Skeletal muscle satellite cell (primary cell): ENCODE results near the gene ANO3.
"Not testable (repeated sequence)": the region's sequence is repeated elsewhere in the genome, so short reads cannot be mapped to it uniquely, and the experiment has no call there.

Source experiments
- H3K27me3 ChIP-seq: 2 replicates; pipeline ENCODE4 v1.7.0; 2013; ENCODE audit warnings: low read length; ENCODE audit not compliant: control insufficient read depth, insufficient read depth
- H3K36me3 ChIP-seq: 2 replicates; pipeline ENCODE4 v1.7.0; 2013; ENCODE audit warnings: mild to moderate bottlenecking, control low read depth, low read length; ENCODE audit not compliant: insufficient read depth
- H3K4me1 ChIP-seq: 2 replicates; pipeline ENCODE4 v1.7.0; 2013; ENCODE audit warnings: low read length; ENCODE audit not compliant: control insufficient read depth, insufficient read depth
- H3K4me2 ChIP-seq: 2 replicates; pipeline ENCODE4 v1.7.0; 2013; ENCODE audit warnings: mild to moderate bottlenecking, low read length
- H3K4me3 ChIP-seq: 2 replicates; pipeline ENCODE4 v1.7.0; 2013; ENCODE audit warnings: low read length
- H3K9ac ChIP-seq: 2 replicates; pipeline ENCODE4 v1.7.0; 2013; ENCODE audit warnings: mild to moderate bottlenecking, low read depth, low read length, moderate library complexity
- H3K9me3 ChIP-seq: replicated peaks from 2 replicates; pipeline ENCODE4 v1.7.0; 2013; ENCODE audit warnings: mild to moderate bottlenecking, control low read depth, low read length

ANO3 gene

GRCh38 chr11:26579683-26580082, 247.8 kb downstream of the ANO3 start:
- Histone ChIP-seq H3K4me2 (peak overlapping the region; percentile 46), H3K4me3 (no peak overlapping the region), H3K9ac (peak overlapping the region; percentile 37)

GRCh38 chr11:26580929-26581328, 249.0 kb downstream of the ANO3 start:
- Histone ChIP-seq H3K9me3 (no peaks in the 10 kb centered on the region), H3K4me2 (peak overlapping the region; percentile 4), H3K9ac (no peak overlapping the region), H3K4me1 (peaks cover 29% of the 10 kb centered on the region), H3K27me3 (no peaks in the 10 kb centered on the region), H3K36me3 (no peaks in the 10 kb centered on the region), H3K4me3 (no peak overlapping the region)

More at GRCh38 chr11:26579683-26580082, 247.8 kb downstream of the ANO3 start:
- H3K9me3 ChIP-seq: no peaks in the 10 kb centered on the region
- H3K27me3 ChIP-seq: no peaks in the 10 kb centered on the region
- H3K4me1 ChIP-seq: peaks cover 29% of the 10 kb centered on the region
- H3K36me3 ChIP-seq: no peaks in the 10 kb centered on the region

GRCh38 chr11:26583550-26583949, 251.6 kb downstream of the ANO3 start:
- Histone ChIP-seq H3K9me3 (no peaks in the 10 kb centered on the region), H3K4me1 (peaks cover 27% of the 10 kb centered on the region), H3K27me3 (no peaks in the 10 kb centered on the region), H3K9ac (no peak overlapping the region), H3K4me3 (no peak overlapping the region), H3K36me3 (no peaks in the 10 kb centered on the region), H3K4me2 (no peak overlapping the region)

- Histone ChIP-seq H3K4me3 (no peak overlapping the region), H3K4me1 (peaks cover 15% of the 10 kb centered on the region), H3K27me3 (no peaks in the 10 kb centered on the region), H3K36me3 (no peaks in the 10 kb centered on the region), H3K4me2 (no peak overlapping the region), H3K9me3 (no peaks in the 10 kb centered on the region), H3K9ac (no peak overlapping the region)
Observed at GRCh38 chr11:26584818-26585217, 252.9 kb downstream of the ANO3 start.

GRCh38 chr11:26587073-26587472, 255.1 kb downstream of the ANO3 start:
- Histone ChIP-seq H3K4me3 (no peak overlapping the region), H3K27me3 (no peaks in the 10 kb centered on the region), H3K9ac (no peak overlapping the region), H3K36me3 (no peaks in the 10 kb centered on the region), H3K4me1 (no peaks in the 10 kb centered on the region), H3K4me2 (no peak overlapping the region), H3K9me3 (no peaks in the 10 kb centered on the region)

- Histone ChIP-seq H3K9me3 (no peaks in the 10 kb centered on the region), H3K4me2 (no peak overlapping the region), H3K36me3 (no peaks in the 10 kb centered on the region), H3K9ac (no peak overlapping the region), H3K27me3 (no peaks in the 10 kb centered on the region), H3K4me3 (no peak overlapping the region), H3K4me1 (no peaks in the 10 kb centered on the region)
Observed at GRCh38 chr11:26593691-26594090, 261.8 kb downstream of the ANO3 start.

- H3K4me1 ChIP-seq, H3K4me2 ChIP-seq, H3K4me3 ChIP-seq, H3K36me3 ChIP-seq, H3K9me3 ChIP-seq, H3K27me3 ChIP-seq, H3K9ac ChIP-seq: not testable (repeated sequence)
Observed at GRCh38 chr11:26595207-26595865, 263.4 kb downstream of the ANO3 start.

GRCh38 chr11:26597049-26597689, 265.2 kb downstream of the ANO3 start:
- not testable (repeated sequence) for H3K4me3 ChIP-seq, H3K4me2 ChIP-seq, H3K4me1 ChIP-seq, H3K36me3 ChIP-seq, H3K9me3 ChIP-seq, H3K27me3 ChIP-seq, H3K9ac ChIP-seq

- no peaks in the 10 kb centered on the region for H3K36me3 ChIP-seq
- H3K27me3 ChIP-seq: no peaks in the 10 kb centered on the region
- no peak overlapping the region for H3K4me2 ChIP-seq
- no peaks in the 10 kb centered on the region for H3K9me3 ChIP-seq
- no peak overlapping the region for H3K9ac ChIP-seq
- no peaks in the 10 kb centered on the region for H3K4me1 ChIP-seq
- H3K4me3 ChIP-seq: no peak overlapping the region
Observed at GRCh38 chr11:26597899-26598298, 266.0 kb downstream of the ANO3 start.

GRCh38 chr11:26599425-26599824, 267.5 kb downstream of the ANO3 start:
- H3K4me3 ChIP-seq: no peak overlapping the region
- H3K9ac ChIP-seq: no peak overlapping the region
- H3K4me2 ChIP-seq: no peak overlapping the region
- H3K4me1 ChIP-seq: no peaks in the 10 kb centered on the region
- no peaks in the 10 kb centered on the region for H3K9me3 ChIP-seq
- H3K36me3 ChIP-seq: no peaks in the 10 kb centered on the region
- H3K27me3 ChIP-seq: no peaks in the 10 kb centered on the region

- H3K4me1 ChIP-seq: no peaks in the 10 kb centered on the region
- H3K27me3 ChIP-seq: no peaks in the 10 kb centered on the region
- H3K4me2 ChIP-seq: no peak overlapping the region
- H3K4me3 ChIP-seq: no peak overlapping the region
- H3K9ac ChIP-seq: no peak overlapping the region
- no peaks in the 10 kb centered on the region for H3K36me3 ChIP-seq
- no peaks in the 10 kb centered on the region for H3K9me3 ChIP-seq
Observed at GRCh38 chr11:26599876-26600434, 268.0 kb downstream of the ANO3 start.
